K562 (cell line): Measurements from ENCODE around the gene DAP. TPM values are rescaled to one million over a fixed set of nuclear protein-coding genes. Genes with fewer than 3 reads are reported as not detected.
A peak's percentile ranks its signal among the peaks of the same experiment; 100 is the strongest.

Source experiments
- ATAC-seq: fragments of 200-7000 bp; cut with Tn5 transposase; 3 replicates; pipeline ENCODE4 v1.9.1; 2020; ENCODE audit warnings: moderate library complexity
- BruUV-seq: library from RNA; stranded (reverse); fragments of 400-500 nt; replicated peaks from 2 replicates; lab custom pipeline; 2021; lab: Mats Ljungman, UMichigan
- CTCF ChIA-PET: fragments of 300-600 bp; formaldehyde crosslinking; extraction: SDS; loops from one replicate; lab custom pipeline; 2021; ENCODE audit warnings: low intra/inter-chr PET ratio; lab: Yijun Ruan, JAX
- POLR2A ChIA-PET: fragments of 300-600, 350-650 bp; sonication (Branson Sonifier 250); formaldehyde crosslinking; extraction: SDS; loops from one replicate; lab custom pipeline; 2021; ENCODE audit warnings: antibody characterized with exemption, inconsistent platforms; lab: Yijun Ruan, JAX
- DNase-seq, 4 experiments: peaks; one replicate each; pipeline versions ENCODE4 v3.0.0 to v3.0.0-alpha.2; 2011 to 2018; ENCODE audit warnings: low spot score in 3 of 4, mixed read lengths in 3 of 4; ENCODE audit errors: extremely low read depth in 1 of 4
- FAIRE-seq: peaks from 2 replicates; lab custom pipeline; 2011; peaks lifted over from hg19 to GRCh38; lab: Jason Lieb, UNC
- H2AFZ ChIP-seq: 2 replicates; pipeline ENCODE4 v1.6.0; 2011; ENCODE audit warnings: low read depth, low read length, control low read depth, inconsistent platforms
- H3K27ac ChIP-seq: fragments of 200-600 bp; 3 replicates; pipeline ENCODE4 v1.8.0; 2011; ENCODE audit warnings: low read depth, mild to moderate bottlenecking, control low read depth, inconsistent platforms, low read length, moderate library complexity, mixed read lengths; ENCODE audit errors: extremely low read depth
- H3K27me3 ChIP-seq, 2 experiments: fragments of 300-600 bp in 1 of 2; 2 replicates in 1 of 2; 3 replicates in 1 of 2; pipeline versions ENCODE4 v1.6.0 to v1.8.0; 2011; ENCODE audit warnings: inconsistent platforms in 2 of 2, low read length in 2 of 2, mild to moderate bottlenecking in 1 of 2, mixed read lengths in 1 of 2, moderate library complexity in 1 of 2; ENCODE audit not compliant: control insufficient read depth in 2 of 2, insufficient read depth in 2 of 2
- H3K36me3 ChIP-seq: fragments of 300-600 bp; 3 replicates; pipeline ENCODE4 v1.8.0; 2011; ENCODE audit warnings: mild to moderate bottlenecking, low read length, inconsistent platforms; ENCODE audit not compliant: control insufficient read depth, insufficient read depth
- H3K4me1 ChIP-seq, 2 experiments: fragments of 200-600 bp in 1 of 2; replicated peaks in 1 of 2; 2 replicates in 1 of 2; 3 replicates in 1 of 2; pipeline versions ENCODE4 v1.5.1 to v1.8.0; 2011; ENCODE audit warnings: inconsistent platforms in 2 of 2, low read length in 2 of 2, mild to moderate bottlenecking in 1 of 2, mixed read lengths in 1 of 2, moderate library complexity in 1 of 2; ENCODE audit not compliant: control insufficient read depth in 2 of 2, insufficient read depth in 2 of 2
- H3K4me2 ChIP-seq: 2 replicates; pipeline ENCODE4 v1.6.1; 2011; ENCODE audit warnings: low read length, control low read depth, inconsistent platforms, mixed read lengths; ENCODE audit not compliant: insufficient read depth
- H3K4me3 ChIP-seq: fragments of 200-600 bp; sonication (generic), shearing (Covaris generic); 2 replicates; pipeline ENCODE4 v1.5.1; 2016; ENCODE audit warnings: control low read depth, inconsistent platforms
- H3K79me2 ChIP-seq: fragments of 200-600 bp; 3 replicates; pipeline ENCODE4 v1.8.0; 2011; ENCODE audit warnings: low read length, inconsistent platforms; ENCODE audit not compliant: control insufficient read depth, insufficient read depth
- H3K9ac ChIP-seq, 2 experiments: 2 replicates each; pipeline versions ENCODE4 v1.6.0 to v1.6.1; 2011; ENCODE audit warnings: low read depth in 2 of 2, low read length in 2 of 2, control low read depth in 1 of 2, inconsistent platforms in 1 of 2, mild to moderate bottlenecking in 1 of 2, mixed read lengths in 1 of 2; ENCODE audit not compliant: insufficient read depth in 1 of 2
- H3K9me1 ChIP-seq: one replicate; pipeline ENCODE4 v1.6.0; 2011; ENCODE audit warnings: inconsistent platforms, mild to moderate bottlenecking, low read length, moderate library complexity; ENCODE audit not compliant: control insufficient read depth, insufficient read depth
- H3K9me3 ChIP-seq: replicated peaks from 2 replicates; pipeline ENCODE4 v1.5.1; 2011; ENCODE audit warnings: low read depth, low read length, inconsistent platforms; ENCODE audit not compliant: control insufficient read depth, insufficient read depth
- H4K20me1 ChIP-seq: replicated peaks from 2 replicates; pipeline ENCODE4 v1.6.1; 2011; ENCODE audit warnings: low read length, inconsistent platforms, mixed read lengths; ENCODE audit not compliant: control insufficient read depth, insufficient read depth
- AFF1 ChIP-seq, 2 experiments: fragments of 450-650 bp; IDR thresholded peaks; 2 replicates each; pipeline ENCODE4 v1.6.1; 2018; ENCODE audit warnings: mild to moderate bottlenecking in 2 of 2, low read depth in 1 of 2; ENCODE audit not compliant: partially characterized antibody in 2 of 2
- BACH1 ChIP-seq: fragments of 200-800 bp; sonication (Bioruptor generic); IDR thresholded peaks from 2 replicates; pipeline ENCODE4 v1.6.1; 2016; ENCODE audit warnings: missing genetic modification characterization, missing compliant biosample characterization
- ETV1 ChIP-seq: fragments of 450-650 bp; conservative IDR thresholded peaks from 2 replicates; pipeline ENCODE4 v1.6.1; 2016; ENCODE audit warnings: missing genetic modification characterization, control low read depth, low read depth, missing compliant biosample characterization
- FOXK2 ChIP-seq, 2 experiments: fragments of 450-650 bp; IDR thresholded peaks in 1 of 2; conservative IDR thresholded peaks in 1 of 2; 2 replicates each; pipeline ENCODE4 v1.6.1; 2016; ENCODE audit warnings: low read depth in 2 of 2, mild to moderate bottlenecking in 1 of 2
- GABPA ChIP-seq: fragments of 200-800 bp; sonication (Bioruptor generic); conservative IDR thresholded peaks from 2 replicates; pipeline ENCODE4 v1.6.1; 2016; ENCODE audit warnings: low read depth, missing genetic modification characterization, missing compliant biosample characterization
- HES1 ChIP-seq: fragments of 450-650 bp; IDR thresholded peaks from 2 replicates; pipeline ENCODE4 v1.6.1; 2016; ENCODE audit warnings: low read depth, mild to moderate bottlenecking, moderate library complexity
- MAX ChIP-seq: sonication (generic); formaldehyde crosslinking; IDR thresholded peaks from 2 replicates; pipeline ENCODE4 v1.9.0; 2022; ENCODE audit warnings: mild to moderate bottlenecking, missing genetic modification reagents
- NEUROD1 ChIP-seq: fragments of 150-350 bp; IDR thresholded peaks from 2 replicates; pipeline ENCODE4 v1.6.1; 2014; ENCODE audit warnings: borderline replicate concordance, low read length, low read depth; ENCODE audit not compliant: partially characterized antibody
- NR2F6 ChIP-seq: fragments of 450-650 bp; formaldehyde crosslinking; IDR thresholded peaks from 2 replicates; pipeline ENCODE4 v1.4.0; 2020; ENCODE audit warnings: mild to moderate bottlenecking
- SAP30 ChIP-seq: fragments of 200-600 bp; sonication (generic); IDR thresholded peaks from 2 replicates; pipeline ENCODE4 v1.6.1; 2012; ENCODE audit warnings: borderline replicate concordance, low read depth, mild to moderate bottlenecking, moderate library complexity, low read length, control low read depth, inconsistent platforms; ENCODE audit not compliant: insufficient read depth, poor library complexity, severe bottlenecking
- SMAD4 ChIP-seq: fragments of 250-450 bp; sonication (Bioruptor Pico); conservative IDR thresholded peaks from 2 replicates; pipeline ENCODE4 v1.8.0; 2021; ENCODE audit warnings: inconsistent platforms, mild to moderate bottlenecking, moderate library complexity
- TRIM28 ChIP-seq: fragments of 450-650 bp; IDR thresholded peaks from 2 replicates; pipeline ENCODE4 v1.6.1; 2017
- WGBS: fragments of 100-300 bp; shearing (Covaris generic); methylation state at CpG from one replicate; pipeline ENCODE4 v1.1.6; 2016; ENCODE audit warnings: low coverage, mixed read lengths; ENCODE audit not compliant: insufficient coverage; ENCODE audit errors: missing lambda C conversion rate; 5-methylcytosine and 5-hydroxymethylcytosine counted together
- in situ Hi-C: fragments of 300-500 bp; cut with MboI; formaldehyde crosslinking; loops from 4 replicates; pipeline ENCODE4 v1.15.0; 2018; ENCODE audit warnings: inconsistent platforms, mixed read lengths
- intact Hi-C: fragments of 100-400 bp; cut with micrococcal nuclease; formaldehyde crosslinking; loops from 2 replicates; pipeline ENCODE4 v1.14.2; 2022
- polyA plus RNA-seq, 8 experiments: library from polyadenylated mRNA; depleted of rRNA in 4 of 8; stranded (reverse) in 5 of 8; unstranded in 3 of 8; fragments of >200 nt; fragmentation: Nextera tagmentation in 2 of 8; fragmentation: Illumina TruSeq in 1 of 8; extraction: Ambion mirVana in 2 of 8; extraction: Trizol in 1 of 8; gene quantifications; 2 replicates each; pipeline versions ENCODE4 v1.2.1 to v1.2.3, GENCODE V29; 2011 to 2014; ENCODE audit warnings: inconsistent platforms in 1 of 8, missing spikeins in 1 of 8
- total RNA-seq, 7 experiments: library from RNA; depleted of rRNA in 6 of 7; stranded (reverse); fragments of >200 nt in 6 of 7; fragmentation: Illumina TruSeq in 2 of 7; extraction: Trizol in 2 of 7; gene quantifications; 2 replicates each; pipeline versions ENCODE4 v1.2.1 to v1.2.3, GENCODE V29; 2011 to 2021; ENCODE audit warnings: low replicate concordance in 1 of 7

DAP gene
- total and polyA plus RNA-seq, 9 of the 15 experiments (the other 6 are each of a cell fraction or from before 2014, with no cell fraction given) = 14.1 to 151 (median 34.5) TPM

GRCh38 chr5:10761933-10762775 lies 1.1 kb upstream of the DAP start:
- Histone ChIP-seq H3K4me3 (peak overlapping the region; percentile 52), H3K27me3 (no peaks in the 10 kb centered on the region), H4K20me1 (peaks cover 14% of the 10 kb centered on the region), H3K9ac (peak overlapping the region; percentile 89 to 93; a peak in 3 of 4 replicates), H3K36me3 (peaks cover 19% of the 10 kb centered on the region; the same call in 2 of the 3 replicates), H3K27ac (peak overlapping the region; percentile 95), H3K9me3 (no peaks in the 10 kb centered on the region), H3K4me1 (peaks cover 18 to 36% of the 10 kb centered on the region in 2 experiments), H2AFZ (peak overlapping the region; percentile 94), H3K9me1 (peaks cover 12% of the 10 kb centered on the region), H3K4me2 (peak overlapping the region; percentile 84), H3K79me2 (peaks cover 42% of the 10 kb centered on the region)
- ChIA-PET POLR2A (interaction anchor here (0.6 to 0.7 kb wide), 6 partner anchors 14 to 134 kb away, joined by 3 to 4 read pairs (median 3); no protein-coding TSS in a partner anchor), CTCF (interaction anchor here (0.5 kb wide), 1 partner anchor 63 kb away, joined by 3 read pairs; no protein-coding TSS in a partner anchor)
- DNase-seq = peak in 1 of 4 experiments; percentile 79
- intact Hi-C loops = loop anchor here (2.0 to 10.0 kb wide), 4 partner anchors 27 to 257 kb away; no protein-coding TSS in a partner anchor
- FAIRE-seq = peak; percentile 84
- WGBS = 28% methylated on average over 17 of the region's 17 CpGs
- in situ Hi-C loops = no loop called here
- BruUV-seq = no TSS peak
- peak; percentile 0; the same call in 2 of the 3 replicates for ATAC-seq
- TF ChIP-seq ETV1 (tag) (peak; percentile 70), TRIM28 (no peak), MAX (CRISPR knock-in tag) (peak; percentile 76), GABPA (tag) (peak; percentile 72), NEUROD1 (no peak), HES1 (peak; percentile 33; the same call in 1 of the 2 replicates), SAP30 (no peak), BACH1 (tag) (peak; percentile 85), AFF1 (IDR thresholded peaks at IDR 0.05; ENCODE audit: low read depth in 1 of 2, partially characterized antibody in 2 of 2) (peak in 1 of 2 experiments; percentile 33), FOXK2 (conservative IDR thresholded peaks at IDR 0.05 in 1 of 2, IDR thresholded peaks at IDR 0.05 in 1 of 2; ENCODE audit: low read depth in 2 of 2) (0 out of 4 replicates have a peak, but pooled peaks of 1 of the 2 experiments have one; percentile 8), NR2F6 (CRISPR knock-in tag) (no peak), SMAD4 (CRISPR knock-in tag) (peak; percentile 60)
